SK-N-SH (cell line): ENCODE measurements around the gene ULK1. TPM values are rescaled to one million over a fixed set of nuclear protein-coding genes. Genes with fewer than 3 reads are reported as not detected.

ENCODE experiments used
- CTCF ChIA-PET: fragments of 300-600, 350-600 bp; formaldehyde crosslinking; extraction: SDS; loops from one replicate; lab custom pipeline; 2021; lab: Yijun Ruan, JAX
- POLR2A ChIA-PET: fragments of 350-600 bp; sonication (Branson Sonifier 250); formaldehyde crosslinking; extraction: SDS; loops from one replicate; lab custom pipeline; 2020; ENCODE audit warnings: antibody characterized with exemption, inconsistent platforms; lab: Yijun Ruan, JAX
- DNase-seq: peaks from one replicate; pipeline ENCODE4 v3.0.0; 2012
- H2AFZ ChIP-seq: fragments of 200-600 bp; sonication (generic); 2 replicates; pipeline ENCODE4 v1.8.1; 2016; ENCODE audit warnings: antibody characterized with exemption, mild to moderate bottlenecking, low read depth
- H3F3A ChIP-seq: fragments of 200-600 bp; sonication (generic); replicated peaks from 2 replicates; pipeline ENCODE3; 2016; ENCODE audit warnings: antibody characterized with exemption, mild to moderate bottlenecking; ENCODE audit not compliant: insufficient read depth
- H3K27ac ChIP-seq, 2 experiments: fragments of 200-500 bp in 1 of 2; fragments of 200-600 bp in 1 of 2; sonication (Bioruptor generic) in 1 of 2; sonication (generic), shearing (Covaris generic) in 1 of 2; 2 replicates each; pipeline versions ENCODE4 v1.5.1 to v1.6.1; 2014 to 2016; ENCODE audit warnings: low read depth in 2 of 2, inconsistent platforms in 1 of 2, low read length in 1 of 2, mild to moderate bottlenecking in 1 of 2, mixed read lengths in 1 of 2
- H3K27me3 ChIP-seq: fragments of 200-600 bp; sonication (generic), shearing (Covaris generic); 2 replicates; pipeline ENCODE4 v1.6.1; 2016; ENCODE audit warnings: mixed run types; ENCODE audit not compliant: insufficient read depth
- H3K36me3 ChIP-seq, 2 experiments: fragments of 200-500 bp in 1 of 2; fragments of 200-600 bp in 1 of 2; sonication (Bioruptor generic) in 1 of 2; sonication (generic) in 1 of 2; replicated peaks in 1 of 2; 2 replicates each; pipeline versions ENCODE3 to v1.5.1; 2014 to 2016; ENCODE audit warnings: low read length in 1 of 2, mild to moderate bottlenecking in 1 of 2; ENCODE audit not compliant: insufficient read depth in 2 of 2, control insufficient read depth in 1 of 2
- H3K4me1 ChIP-seq, 2 experiments: fragments of 200-500 bp in 1 of 2; fragments of 200-600 bp in 1 of 2; sonication (Bioruptor generic) in 1 of 2; sonication (generic), shearing (Covaris generic) in 1 of 2; 2 replicates each; pipeline versions ENCODE4 v1.5.1 to v1.6.1; 2014 to 2016; ENCODE audit warnings: low read depth in 1 of 2, low read length in 1 of 2, mixed run types in 1 of 2; ENCODE audit not compliant: insufficient read depth in 2 of 2, control insufficient read depth in 1 of 2
- H3K4me2 ChIP-seq: fragments of 200-600 bp; sonication (generic), shearing (Covaris generic); 2 replicates; pipeline ENCODE4 v1.6.1; 2017; ENCODE audit warnings: mixed run types
- H3K4me3 ChIP-seq, 2 experiments: fragments of 200-500 bp in 1 of 2; fragments of 200-600 bp in 1 of 2; sonication (Bioruptor generic) in 1 of 2; sonication (generic), shearing (Covaris generic) in 1 of 2; 2 replicates each; pipeline versions ENCODE4 v1.5.1 to v1.8.1; 2014 to 2016; ENCODE audit warnings: low read depth in 2 of 2, inconsistent platforms in 1 of 2, low read length in 1 of 2, mild to moderate bottlenecking in 1 of 2, mixed read lengths in 1 of 2, moderate library complexity in 1 of 2
- H3K79me2 ChIP-seq: fragments of 200-600 bp; sonication (generic); 2 replicates; pipeline ENCODE4 v1.8.1; 2017; ENCODE audit warnings: mild to moderate bottlenecking; ENCODE audit not compliant: insufficient read depth
- H3K9ac ChIP-seq: fragments of 200-600 bp; sonication (generic); 2 replicates; pipeline ENCODE4 v1.6.1; 2017; ENCODE audit warnings: mixed run types
- H3K9me2 ChIP-seq: fragments of 200-600 bp; sonication (generic); 2 replicates; pipeline ENCODE4 v1.6.1; 2017; ENCODE audit warnings: mixed run types
- H3K9me3 ChIP-seq: fragments of 200-600 bp; sonication (generic); 2 replicates; pipeline ENCODE4 v1.6.1; 2017; ENCODE audit warnings: mixed run types, mild to moderate bottlenecking, moderate library complexity
- H4K20me1 ChIP-seq: fragments of 200-600 bp; sonication (generic); 2 replicates; pipeline ENCODE4 v1.6.1; 2017; ENCODE audit warnings: mild to moderate bottlenecking, mixed run types; ENCODE audit not compliant: insufficient read depth
- CTCF ChIP-seq: fragments of 200-600 bp; sonication (generic); IDR thresholded peaks from 2 replicates; pipeline ENCODE4 v1.6.1; 2017; ENCODE audit warnings: antibody characterized with exemption, mild to moderate bottlenecking, moderate library complexity
- ELF1 ChIP-seq: IDR thresholded peaks from 2 replicates; pipeline ENCODE4 v1.4.0; 2012
- EZH2phosphoT487 ChIP-seq: fragments of 200-600 bp; sonication (generic); IDR thresholded peaks from 2 replicates; pipeline ENCODE4 v1.6.1; 2017; ENCODE audit warnings: low read depth, mixed run types, mild to moderate bottlenecking, antibody characterized with exemption, moderate library complexity, borderline replicate concordance
- FOSL2 ChIP-seq: IDR thresholded peaks from 2 replicates; pipeline ENCODE4 v1.4.0; 2012; ENCODE audit warnings: low read depth, mild to moderate bottlenecking, moderate library complexity, borderline replicate concordance
- JUND ChIP-seq: IDR thresholded peaks from 2 replicates; pipeline ENCODE4 v1.4.0; 2012
- MAX ChIP-seq: IDR thresholded peaks from 2 replicates; pipeline ENCODE4 v1.4.0; 2012; ENCODE audit warnings: low read depth
- MEF2A ChIP-seq: IDR thresholded peaks from 2 replicates; pipeline ENCODE4 v1.4.0; 2012; ENCODE audit warnings: low read depth, borderline replicate concordance
- NFIC ChIP-seq: IDR thresholded peaks from 2 replicates; pipeline ENCODE4 v1.4.0; 2012; ENCODE audit warnings: borderline replicate concordance
- NRF1 ChIP-seq: IDR thresholded peaks from 2 replicates; pipeline ENCODE4 v1.6.1; 2012; ENCODE audit warnings: low read depth, mild to moderate bottlenecking, low read length
- PBX3 ChIP-seq: IDR thresholded peaks from 2 replicates; pipeline ENCODE4; 2012
- RAD21 ChIP-seq: IDR thresholded peaks from 2 replicates; pipeline ENCODE4 v1.6.1; 2012; ENCODE audit warnings: mild to moderate bottlenecking, low read length
- RCOR1 ChIP-seq: fragments of 150-350 bp; IDR thresholded peaks from 2 replicates; pipeline ENCODE4 v1.6.1; 2017; ENCODE audit warnings: antibody characterized with exemption, low read length
- RXRA ChIP-seq: IDR thresholded peaks from 2 replicates; pipeline ENCODE4 v1.4.0; 2012; ENCODE audit warnings: low read depth, mild to moderate bottlenecking, borderline replicate concordance
- SMC3 ChIP-seq: IDR thresholded peaks from 2 replicates; pipeline ENCODE4 v1.6.1; 2012; ENCODE audit warnings: low read depth, low read length, improper control_type of control experiment
- USF1 ChIP-seq: IDR thresholded peaks from 2 replicates; pipeline ENCODE4 v1.4.0; 2012; ENCODE audit warnings: low read depth, borderline replicate concordance
- USF2 ChIP-seq: fragments of 150-350 bp; IDR thresholded peaks from 2 replicates; pipeline ENCODE4 v1.6.1; 2017; ENCODE audit warnings: antibody characterized with exemption, low read length, low read depth, borderline replicate concordance
- WGBS: methylation state at CpG from one replicate; pipeline ENCODE4 v1.1.6; 2017; ENCODE audit warnings: low lambda C conversion rate; 5-methylcytosine and 5-hydroxymethylcytosine counted together
- polyA plus RNA-seq, 3 experiments: library from polyadenylated mRNA; depleted of rRNA; stranded (reverse); fragments of >200 nt; gene quantifications; 2 replicates each; pipeline ENCODE4 v1.2.3, GENCODE V29; 2012

Gene ULK1
- polyA plus RNA-seq, 1 of the 3 experiments (the other 2 are of a cell fraction), result 10.7 TPM

GRCh38 chr12:131965073-131965472, 70.7 kb downstream of the ULK1 start:
- Histone ChIP-seq H3K9ac (no peak overlapping the region), H3K27ac (no peak overlapping the region; a peak in 1 of 4 replicates), H3K36me3 (peaks cover 15 to 18% of the 10 kb centered on the region in 2 experiments), H3K4me3 (no peak overlapping the region), H3K9me3 (no peaks in the 10 kb centered on the region), H3K4me2 (no peak overlapping the region), H3K27me3 (no peaks in the 10 kb centered on the region), H3K9me2 (no peaks in the 10 kb centered on the region), H2AFZ (no peak overlapping the region), H3F3A (peaks cover 10% of the 10 kb centered on the region), H3K79me2 (peaks cover 89% of the 10 kb centered on the region), H3K4me1 (peaks cover 2 to 8% of the 10 kb centered on the region in 2 experiments; a peak in 2 of 4 replicates), H4K20me1 (peaks cover 84% of the 10 kb centered on the region)
- CTCF ChIA-PET, result no interaction called here
- POLR2A ChIA-PET, result no interaction called here
- DNase-seq, result no peak
- TF ChIP-seq RAD21 (no peak), CTCF (no peak), MAX (no peak), FOSL2 (no peak), SMC3 (no peak), PBX3 (no peak), USF1 (no peak), NFIC (no peak), USF2 (no peak), RXRA (no peak), NRF1 (no peak), MEF2A (no peak), RCOR1 (no peak), ELF1 (no peak), EZH2phosphoT487 (no peak), JUND (no peak)
- WGBS, result 72% methylated on average over 2 of the region's 2 CpGs
